NOMO-1 treated with dmso at 0.1 percent for 144 hours (cell line): ENCODE data around the gene FAR2.

Experiments
- DNase-seq: peaks from one replicate; lab custom pipeline; 2025; ENCODE audit not compliant: unreplicated experiment; lab: John Stamatoyannopoulos, UW

The FAR2 gene

GRCh38 chr12:29200586-29200985 lies 51.5 kb downstream of the FAR2 start:
- DNase-seq = no peak

- no peak for DNase-seq
Measured at GRCh38 chr12:29201296-29201695, 52.2 kb downstream of the FAR2 start.

- no peak for DNase-seq
Measured at GRCh38 chr12:29201746-29202145, 52.7 kb downstream of the FAR2 start.

GRCh38 chr12:29204521-29204920 lies 55.4 kb downstream of the FAR2 start:
- DNase-seq = no peak

GRCh38 chr12:29207120-29207519 lies 58.0 kb downstream of the FAR2 start:
- peak; percentile 58 for DNase-seq

GRCh38 chr12:29208060-29208459 lies 59.0 kb downstream of the FAR2 start:
- DNase-seq = peak; percentile 61

GRCh38 chr12:29208936-29209701 lies 60.0 kb downstream of the FAR2 start:
- no peak for DNase-seq

GRCh38 chr12:29211696-29212095 lies 62.6 kb downstream of the FAR2 start:
- DNase-seq = no peak

- DNase-seq = no peak
Measured at GRCh38 chr12:29212682-29213403, 63.8 kb downstream of the FAR2 start.

- DNase-seq = no peak
Measured at GRCh38 chr12:29216266-29216665, 67.2 kb downstream of the FAR2 start.

- no peak for DNase-seq
Measured at GRCh38 chr12:29216797-29217575, 67.9 kb downstream of the FAR2 start.

GRCh38 chr12:29220632-29221336 lies 71.7 kb downstream of the FAR2 start:
- no peak for DNase-seq

- DNase-seq = no peak
Measured at GRCh38 chr12:29222200-29222599, 73.1 kb downstream of the FAR2 start.

GRCh38 chr12:29223426-29223825 lies 74.3 kb downstream of the FAR2 start:
- DNase-seq = peak; percentile 59

- no peak for DNase-seq
Measured at GRCh38 chr12:29223956-29224543, 75.0 kb downstream of the FAR2 start.

- DNase-seq = no peak
Measured at GRCh38 chr12:29224572-29224971, 75.5 kb downstream of the FAR2 start.

GRCh38 chr12:29225834-29226233 lies 76.8 kb downstream of the FAR2 start:
- no peak for DNase-seq

- DNase-seq = no peak
Measured at GRCh38 chr12:29226616-29227015, 77.5 kb downstream of the FAR2 start.

- no peak for DNase-seq
Measured at GRCh38 chr12:29228474-29229157, 79.5 kb downstream of the FAR2 start.

GRCh38 chr12:29229158-29229505 lies 80.1 kb downstream of the FAR2 start:
- no peak for DNase-seq
